GM19397 (cell line): Measurements from ENCODE around the gene FEN1.

Experiments used
- ATAC-seq: cut with Tn5 transposase; IDR thresholded peaks from one replicate; pipeline ENCODE4 v1.9.1; 2021; ENCODE audit warnings: mild to moderate bottlenecking, moderate library complexity; ENCODE audit not compliant: unreplicated experiment

The FEN1 gene, protein sequence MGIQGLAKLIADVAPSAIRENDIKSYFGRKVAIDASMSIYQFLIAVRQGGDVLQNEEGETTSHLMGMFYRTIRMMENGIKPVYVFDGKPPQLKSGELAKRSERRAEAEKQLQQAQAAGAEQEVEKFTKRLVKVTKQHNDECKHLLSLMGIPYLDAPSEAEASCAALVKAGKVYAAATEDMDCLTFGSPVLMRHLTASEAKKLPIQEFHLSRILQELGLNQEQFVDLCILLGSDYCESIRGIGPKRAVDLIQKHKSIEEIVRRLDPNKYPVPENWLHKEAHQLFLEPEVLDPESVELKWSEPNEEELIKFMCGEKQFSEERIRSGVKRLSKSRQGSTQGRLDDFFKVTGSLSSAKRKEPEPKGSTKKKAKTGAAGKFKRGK

DNA sequence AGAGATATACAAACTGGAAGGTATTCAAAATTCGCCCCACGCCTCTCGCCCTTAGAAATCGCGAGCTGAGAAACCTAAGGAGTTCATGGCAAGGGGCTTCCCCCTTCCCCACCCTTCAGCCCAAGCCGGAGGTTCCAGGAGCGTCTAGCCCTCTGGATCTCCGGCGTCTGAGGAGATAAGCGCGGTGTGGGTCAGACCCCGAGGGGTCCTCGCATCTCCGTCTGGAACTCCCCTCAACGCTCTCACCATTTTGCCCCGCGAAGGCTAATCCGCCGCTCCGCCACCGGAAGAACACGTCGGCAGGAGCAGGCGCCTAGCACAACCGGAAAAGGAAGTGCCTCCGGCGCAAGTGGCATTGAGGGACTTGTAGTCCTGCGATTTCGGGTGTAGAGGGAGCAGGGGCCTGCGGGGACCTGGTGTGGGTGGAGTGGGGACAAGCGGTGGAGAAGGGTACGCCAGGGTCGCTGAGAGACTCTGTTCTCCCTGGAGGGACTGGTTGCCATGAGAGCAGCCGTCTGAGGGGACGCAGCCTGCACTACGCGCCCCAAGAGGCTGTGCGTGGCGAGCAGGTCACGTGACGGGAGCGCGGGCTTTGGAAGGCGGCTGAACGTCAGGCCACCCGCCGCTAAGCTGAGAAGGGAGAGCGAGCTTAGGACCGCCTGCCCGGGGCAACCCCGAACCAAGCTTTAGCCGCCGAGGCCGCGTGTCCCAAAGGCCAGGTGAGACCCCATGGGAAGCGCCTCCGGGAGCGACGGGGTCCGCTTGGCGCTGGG is at the start of gene FEN1, which contains the start of gene TMEM258:
Gene FEN1 (plus strand): TSS at position 602 of the 773 bp plus-strand sequence. CDS start 2,451 bp downstream, outside the sequence.
Gene TMEM258 (minus strand): TSS at position 290 of the 773 bp plus-strand sequence. CDS start 41 bp downstream, at position 249.
- ATAC-seq = peak; percentile 80

DNA sequence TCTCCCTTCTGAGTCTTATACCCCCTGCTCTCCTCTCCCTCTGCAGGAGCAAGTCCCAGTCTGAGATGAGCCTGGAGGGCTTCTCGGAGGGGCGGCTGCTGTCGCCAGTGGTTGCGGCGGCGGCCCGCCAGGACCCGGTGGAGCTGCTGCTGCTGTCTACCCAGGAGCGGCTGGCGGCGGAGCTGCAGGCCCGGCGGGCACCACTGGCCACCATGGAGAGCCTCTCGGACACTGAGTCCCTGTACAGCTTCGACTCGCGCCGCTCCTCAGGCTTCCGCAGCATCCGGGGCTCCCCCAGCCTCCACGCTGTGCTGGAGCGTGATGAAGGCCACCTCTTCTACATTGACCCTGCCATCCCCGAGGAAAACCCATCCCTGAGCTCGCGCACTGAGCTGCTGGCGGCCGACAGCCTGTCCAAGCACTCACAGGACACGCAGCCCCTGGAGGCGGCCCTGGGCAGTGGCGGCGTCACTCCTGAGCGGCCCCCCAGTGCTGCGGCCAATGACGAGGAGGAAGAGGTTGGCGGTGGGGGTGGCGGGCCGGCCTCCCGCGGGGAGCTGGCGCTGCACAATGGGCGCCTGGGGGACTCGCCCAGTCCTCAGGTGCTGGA is 49.1 kb upstream of the FEN1 start:
- no peak for ATAC-seq

DNA sequence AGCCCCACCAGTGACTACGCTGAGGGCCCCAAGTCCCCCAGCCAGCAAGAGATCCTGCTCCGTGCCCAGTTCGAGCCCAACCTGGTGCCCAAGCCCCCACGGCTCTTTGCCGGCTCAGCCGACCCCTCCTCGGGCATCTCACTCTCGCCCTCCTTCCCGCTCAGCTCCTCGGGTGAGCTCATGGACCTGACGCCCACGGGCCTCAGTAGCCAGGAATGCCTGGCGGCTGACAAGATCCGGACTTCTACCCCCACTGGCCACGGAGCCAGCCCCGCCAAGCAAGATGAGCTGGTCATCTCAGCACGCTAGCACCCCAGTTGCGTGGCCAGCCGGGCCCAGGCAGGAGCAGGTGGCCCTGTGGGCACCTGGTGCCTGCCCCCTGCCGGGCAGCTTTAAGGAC is 48.5 kb upstream of the FEN1 start:
- no peak for ATAC-seq

DNA sequence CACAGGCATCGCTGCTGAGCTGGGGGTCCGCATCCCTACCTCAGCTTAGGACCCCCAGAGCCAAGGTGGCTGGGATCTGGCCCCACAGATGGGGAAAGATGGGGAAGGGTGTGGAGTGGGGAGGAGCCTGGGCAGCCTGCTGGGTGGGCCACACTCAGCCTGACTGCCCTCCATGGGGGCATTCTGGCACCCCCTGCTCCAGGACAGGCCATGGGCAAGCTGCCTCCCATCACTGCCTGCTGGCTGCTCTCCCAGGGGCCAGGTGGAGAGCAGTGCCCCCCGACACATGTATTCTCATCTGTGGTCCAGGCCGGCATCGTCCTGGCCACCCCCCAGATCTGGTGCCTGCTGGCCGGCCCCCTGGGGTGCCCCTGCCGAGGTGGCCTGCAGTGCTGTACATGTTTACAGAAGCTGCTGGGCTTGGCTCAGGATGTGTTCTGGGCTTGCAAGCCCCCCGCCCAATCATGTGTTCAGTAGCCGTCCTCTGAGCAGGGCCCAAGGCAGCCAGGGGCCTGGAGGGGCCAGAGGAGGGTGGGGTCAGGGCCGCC is 48.0 kb upstream of the FEN1 start:
- no peak for ATAC-seq

DNA sequence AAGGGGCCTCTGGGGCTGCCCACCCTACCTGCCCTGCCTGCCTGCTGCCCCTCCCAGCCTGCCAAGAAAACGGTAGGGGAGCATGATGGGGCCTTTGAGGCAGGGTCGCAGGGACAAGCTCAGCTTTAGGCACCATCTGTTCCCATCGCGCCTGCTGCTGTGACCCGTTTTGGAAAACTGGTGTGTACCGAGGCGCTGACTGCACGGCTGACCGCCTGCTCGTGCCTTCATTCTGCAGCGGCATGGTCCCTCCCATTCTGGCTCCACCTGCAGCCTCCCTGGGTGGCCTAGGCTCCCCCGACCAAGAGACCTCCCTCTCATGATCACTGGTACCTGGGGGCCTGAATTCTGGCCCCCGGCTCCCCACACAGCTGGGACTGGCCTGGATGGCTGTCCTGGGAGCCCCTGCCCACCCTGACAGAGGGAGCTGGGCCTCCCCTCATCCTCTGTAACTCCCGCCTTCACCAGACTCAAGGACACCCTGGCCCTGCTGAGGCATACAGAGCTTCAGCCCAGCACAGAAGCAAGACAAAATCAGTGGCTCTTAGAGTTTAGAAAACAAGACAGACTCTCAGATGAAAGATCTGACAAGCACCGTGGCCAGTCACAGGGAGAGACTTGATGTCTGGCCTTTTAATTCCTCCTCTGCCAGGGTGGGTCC is 46.8 kb upstream of the FEN1 start:
- ATAC-seq = no peak

DNA sequence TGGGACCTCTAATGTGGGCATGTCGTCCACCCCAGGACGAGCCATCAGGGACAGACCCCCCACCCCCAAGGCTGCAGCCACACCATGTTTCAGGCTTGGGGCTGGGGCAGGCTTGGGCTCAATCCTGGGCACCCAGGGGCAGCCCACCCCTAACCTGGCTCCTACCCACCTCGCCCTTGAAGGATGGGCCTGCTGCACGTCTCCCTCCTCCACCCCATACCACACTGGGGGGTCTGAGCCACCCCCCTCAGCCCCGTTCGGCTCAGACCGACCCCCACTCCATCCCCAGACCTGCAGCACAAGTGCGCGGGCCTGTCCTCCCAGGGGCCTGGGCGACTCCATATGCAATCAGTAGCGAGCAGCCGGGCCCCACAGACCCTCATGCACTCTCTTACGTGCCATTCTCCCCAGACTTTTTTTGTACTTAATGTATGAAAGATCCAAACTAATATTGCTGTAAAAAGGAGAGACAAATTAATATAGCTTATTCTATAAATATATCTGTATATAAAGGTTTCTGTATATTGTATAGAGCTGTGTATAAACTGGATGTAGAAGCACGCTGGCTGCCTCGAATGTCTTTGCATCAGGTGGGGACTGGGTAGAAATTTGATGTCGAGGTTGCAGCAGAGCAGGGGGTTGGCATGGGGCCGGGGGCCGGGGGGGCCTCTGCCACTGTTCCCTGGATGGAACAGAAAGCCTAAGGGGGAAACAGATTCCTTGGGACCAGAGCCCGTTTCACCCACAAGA is 46.1 kb upstream of the FEN1 start:
- ATAC-seq = no peak

DNA sequence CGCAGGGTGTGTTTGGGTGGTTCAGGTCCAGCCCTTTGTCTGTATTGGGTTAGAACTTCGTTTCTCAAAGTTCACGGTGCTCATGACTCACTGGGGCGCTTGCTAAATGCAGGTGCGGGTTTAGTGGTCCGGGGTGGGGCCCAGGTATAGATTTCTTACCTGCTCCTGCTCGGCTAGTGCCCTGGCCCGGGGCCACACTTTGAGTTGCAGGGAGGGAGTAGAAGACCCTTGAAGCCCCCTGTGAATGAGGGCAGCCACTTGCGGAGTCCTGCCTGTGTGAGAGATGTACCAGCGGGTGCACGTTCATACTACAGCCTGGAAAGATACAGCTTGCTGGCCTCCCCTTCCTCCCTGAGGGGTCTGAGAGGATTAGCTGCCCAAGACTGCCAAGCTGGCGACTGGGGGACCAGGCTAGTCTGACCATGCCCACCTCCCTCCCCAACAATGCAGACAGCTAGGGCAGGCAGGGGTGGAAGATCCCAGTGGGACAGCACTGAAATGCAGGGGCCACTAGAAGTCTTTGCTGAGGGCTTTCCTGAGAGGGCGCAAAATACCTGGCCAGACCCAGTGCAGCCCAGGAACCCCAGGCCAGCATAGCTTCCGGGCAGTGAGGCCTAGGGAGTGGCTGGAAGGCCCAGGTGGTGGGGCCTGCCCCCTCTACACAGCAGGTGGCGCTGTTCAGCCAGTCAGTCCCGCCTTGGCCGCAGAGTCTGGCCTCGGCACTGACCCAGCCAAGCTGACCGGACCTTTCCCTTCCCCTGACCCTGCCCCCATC is 45.3 kb upstream of the FEN1 start:
- ATAC-seq = no peak

DNA sequence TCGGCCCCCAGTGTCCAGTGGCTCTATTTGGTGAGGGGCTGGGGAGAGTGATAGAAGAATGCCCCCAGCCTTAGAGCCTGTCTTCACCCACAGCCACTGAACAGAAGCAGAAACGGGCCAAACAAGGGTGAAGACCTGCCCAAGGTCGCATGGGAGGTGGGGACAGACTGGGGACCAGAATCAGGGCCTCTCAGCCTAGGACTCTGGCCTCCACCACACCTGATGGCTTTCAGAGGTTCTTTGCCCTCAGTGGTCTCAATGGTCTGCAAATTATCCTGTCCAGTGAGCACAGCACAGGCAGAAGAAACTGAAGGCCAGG is 44.8 kb upstream of the FEN1 start:
- ATAC-seq = no peak

DNA sequence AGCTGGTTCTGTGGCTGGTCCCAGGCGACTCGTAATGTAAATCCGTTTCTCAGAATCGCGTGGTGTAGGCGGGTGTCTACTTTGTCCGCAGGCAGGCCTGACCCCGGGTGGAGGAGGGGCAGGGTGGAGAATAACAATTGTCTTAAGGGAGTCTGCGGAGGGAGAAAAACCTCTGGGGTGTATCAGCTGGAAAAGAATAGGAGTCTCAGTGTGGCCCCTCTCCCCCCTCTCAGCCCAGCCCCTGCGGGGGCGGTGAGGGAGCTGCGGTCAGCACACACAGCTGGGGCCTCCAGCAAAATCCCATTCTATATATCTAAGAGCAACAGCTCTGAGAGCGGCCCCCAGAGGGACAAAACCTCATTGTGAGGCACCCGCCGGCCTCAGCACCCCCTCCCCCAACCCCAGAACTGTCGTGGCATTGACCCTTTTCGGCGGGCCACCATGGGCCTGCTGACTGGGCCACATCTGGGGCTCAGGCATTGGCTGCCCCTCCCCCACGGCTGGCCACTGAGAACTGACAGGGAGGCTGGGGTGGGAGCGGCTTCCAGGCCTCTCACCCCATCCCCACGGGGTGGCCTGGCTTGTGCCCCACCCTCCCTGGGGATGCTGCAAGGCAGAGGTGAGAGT is 43.0 kb upstream of the FEN1 start:
- ATAC-seq = no peak

DNA sequence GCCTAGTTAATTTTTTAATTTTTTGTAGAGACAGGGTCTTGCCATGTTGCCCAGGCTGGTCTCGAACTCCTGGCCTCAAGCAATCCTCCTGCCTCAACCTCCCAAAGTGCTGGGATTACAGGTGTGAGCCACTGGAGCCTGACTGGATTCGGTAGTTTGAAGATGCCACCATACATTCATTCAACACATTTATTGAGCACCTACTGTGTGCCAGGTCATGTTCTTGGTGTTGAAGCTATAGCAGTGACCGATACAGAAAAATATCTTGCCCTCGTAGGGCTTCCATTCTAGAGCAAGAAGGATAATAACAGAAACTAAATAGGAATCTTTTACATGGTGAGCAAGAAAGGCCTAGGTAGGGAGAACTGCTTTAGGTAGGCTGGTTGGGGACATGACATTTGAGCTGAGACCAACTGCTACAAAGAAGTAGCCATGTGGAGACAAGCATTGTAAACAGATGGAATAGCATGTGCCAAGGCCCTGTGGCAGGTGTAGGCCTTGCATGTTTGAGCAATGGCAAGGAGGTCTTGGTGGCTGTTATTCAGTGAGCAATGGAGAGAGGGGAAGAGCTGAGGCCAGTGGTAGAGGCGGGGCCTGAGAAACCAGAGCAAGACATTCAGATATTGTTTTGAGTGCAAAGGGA is 42.0 kb upstream of the FEN1 start:
- ATAC-seq = no peak

DNA sequence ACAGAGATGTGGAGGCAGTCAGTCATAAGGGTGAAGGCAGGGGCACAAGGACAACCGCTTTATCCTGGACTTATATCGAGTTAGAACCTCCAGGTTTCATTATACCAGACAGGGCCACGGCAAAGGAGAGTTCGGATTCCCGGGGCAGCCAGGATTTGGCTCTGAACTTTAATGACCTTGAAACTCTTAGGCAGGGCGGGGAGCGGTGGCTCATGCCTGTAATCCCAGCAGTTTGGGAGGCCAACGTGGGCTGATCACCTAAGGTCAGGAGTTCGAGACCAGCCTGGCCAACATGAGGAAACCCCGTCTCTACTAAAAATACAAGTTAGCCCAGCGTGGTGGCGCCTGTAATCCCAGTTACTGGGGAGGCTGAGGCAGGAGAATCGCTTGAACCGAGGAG is 41.3 kb upstream of the FEN1 start:
- ATAC-seq = no peak

DNA sequence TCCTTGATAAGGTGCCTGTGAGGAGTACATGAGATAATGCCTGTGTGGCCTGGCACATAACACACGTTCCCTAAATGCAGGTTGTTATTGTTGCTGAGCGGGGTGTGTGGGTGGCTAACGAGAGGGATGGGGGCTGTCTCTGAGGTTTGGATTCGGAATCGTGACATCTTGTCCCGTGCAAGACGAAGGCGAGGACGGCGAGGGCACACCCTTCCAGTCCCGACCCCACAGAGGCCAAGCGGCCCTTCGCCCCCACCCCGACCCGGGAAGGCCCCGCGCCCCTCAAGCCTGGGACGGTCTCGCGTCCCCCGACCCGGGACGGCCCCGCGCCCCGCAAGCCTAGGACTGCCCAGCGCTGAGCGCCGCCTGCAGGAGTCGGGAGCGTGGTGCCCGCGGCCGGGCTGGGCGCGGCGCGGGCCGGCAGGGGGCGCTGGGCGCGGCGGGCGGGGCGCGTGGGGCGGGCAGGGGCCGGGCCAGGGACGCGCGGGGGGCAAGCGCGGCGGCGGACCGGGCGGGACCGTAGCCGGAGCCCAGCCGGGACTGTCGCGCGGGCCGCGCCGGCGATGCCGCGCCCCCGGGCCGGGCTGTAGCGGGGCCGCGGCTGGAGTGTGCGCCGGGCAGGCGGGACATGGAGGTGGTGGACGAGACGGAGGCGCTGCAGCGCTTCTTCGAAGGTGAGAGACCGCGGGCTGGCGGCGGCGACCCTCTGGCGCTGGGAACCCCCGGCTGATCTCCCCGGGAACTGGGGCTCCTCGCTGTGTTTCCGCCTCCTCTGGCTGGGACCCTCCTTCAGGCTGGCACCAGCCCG is 40.4 kb upstream of the FEN1 start, which contains the start of gene MYRF:
Gene MYRF (plus strand): TSS at position 520 of the 808 bp plus-strand sequence. CDS start 109 bp downstream, at position 629.
- no peak for ATAC-seq

DNA sequence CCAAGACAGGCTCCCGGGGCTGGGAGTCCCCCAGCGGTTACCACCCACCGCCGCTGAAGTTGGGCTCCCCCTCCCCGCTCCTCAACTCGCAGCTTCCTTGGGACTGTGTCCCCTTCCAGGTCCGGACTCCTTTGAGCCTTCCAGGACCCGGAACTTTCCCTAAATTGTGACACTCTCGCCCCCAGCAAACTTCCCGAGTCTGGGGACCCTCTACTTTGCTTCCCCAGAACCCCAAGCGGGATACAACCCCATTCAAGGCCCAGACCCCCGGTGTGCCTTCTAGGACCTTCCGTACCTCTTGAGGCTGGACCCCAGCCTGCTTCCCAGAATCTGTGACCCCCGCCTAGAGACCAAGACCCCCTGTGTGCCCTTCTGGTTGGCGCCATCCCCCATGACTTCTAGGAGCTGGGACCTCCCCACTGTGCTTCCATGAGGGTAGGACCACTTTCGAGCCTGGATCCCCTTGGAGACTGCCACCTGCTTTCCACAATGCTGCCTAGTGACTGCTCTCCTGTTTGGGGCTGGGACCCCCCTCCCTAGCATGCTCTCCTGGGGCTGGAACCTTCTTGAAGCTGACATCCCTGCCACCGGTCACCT is 39.7 kb upstream of the FEN1 start:
- no peak for ATAC-seq

DNA sequence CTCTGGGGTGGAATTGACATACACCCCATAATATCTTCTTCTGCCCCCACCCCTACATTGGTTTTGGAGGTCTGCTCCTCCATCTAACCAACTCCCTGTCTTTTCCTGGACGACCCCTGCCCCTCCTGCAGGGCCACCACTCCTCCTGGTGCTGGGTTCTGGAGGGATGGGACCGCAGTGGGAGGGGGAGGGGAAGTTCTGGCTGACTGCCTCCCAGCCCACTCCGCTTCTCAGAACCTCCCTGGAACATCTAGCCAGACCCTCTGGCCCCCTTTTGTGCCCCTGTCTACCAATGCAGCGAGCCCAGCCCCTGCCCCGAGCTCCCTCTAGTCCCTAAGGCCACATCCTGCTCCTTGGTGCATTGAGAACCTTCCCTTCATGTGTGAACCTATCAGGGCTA is 39.0 kb upstream of the FEN1 start:
- ATAC-seq = no peak

DNA sequence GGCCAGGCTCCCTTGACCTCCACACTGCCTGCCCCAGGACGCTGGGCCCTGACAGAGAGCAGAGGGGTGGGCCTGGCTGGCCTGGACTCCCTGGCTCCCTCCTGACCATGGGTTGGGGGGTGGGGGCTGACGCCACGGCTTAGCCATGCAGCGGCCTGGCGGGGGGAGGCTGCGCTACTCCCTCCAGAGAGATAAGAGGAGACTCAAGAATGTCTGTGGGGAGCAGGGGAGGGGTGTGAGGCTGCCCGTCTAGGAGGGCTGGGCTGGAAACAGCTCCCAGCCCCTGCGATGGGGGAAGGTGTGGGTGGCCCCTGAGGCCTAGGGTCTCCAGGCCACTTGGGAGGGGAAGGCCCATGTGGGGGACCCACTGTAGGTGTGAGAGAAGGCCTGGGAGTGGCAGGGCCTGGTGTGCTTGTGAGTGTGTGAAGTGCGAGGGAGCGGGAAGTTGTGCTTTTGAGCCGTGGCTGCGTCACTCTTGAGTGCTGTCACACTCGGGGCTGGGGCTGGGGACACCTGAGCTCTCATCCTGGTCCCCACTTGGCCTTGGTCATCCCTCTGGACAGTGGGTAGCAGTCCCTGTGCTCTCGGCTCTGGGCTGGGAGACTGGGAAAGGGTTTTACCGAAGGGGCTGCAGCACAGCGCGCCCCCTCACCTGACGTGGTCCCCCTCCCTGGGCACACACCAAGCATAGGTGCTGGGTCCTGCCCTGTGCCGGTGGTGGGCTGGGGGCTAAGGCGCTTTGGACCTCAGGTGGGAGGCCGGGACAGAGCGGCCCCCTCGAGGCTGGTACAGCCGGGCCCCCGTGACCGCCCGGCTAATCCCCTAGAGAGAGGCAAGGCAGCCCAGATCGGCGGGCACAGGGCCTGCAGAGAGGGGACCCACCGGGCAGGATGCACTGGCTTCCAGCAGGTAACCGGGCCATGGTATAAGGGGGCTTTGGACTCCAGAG is 37.9 kb upstream of the FEN1 start:
- ATAC-seq = no peak

DNA sequence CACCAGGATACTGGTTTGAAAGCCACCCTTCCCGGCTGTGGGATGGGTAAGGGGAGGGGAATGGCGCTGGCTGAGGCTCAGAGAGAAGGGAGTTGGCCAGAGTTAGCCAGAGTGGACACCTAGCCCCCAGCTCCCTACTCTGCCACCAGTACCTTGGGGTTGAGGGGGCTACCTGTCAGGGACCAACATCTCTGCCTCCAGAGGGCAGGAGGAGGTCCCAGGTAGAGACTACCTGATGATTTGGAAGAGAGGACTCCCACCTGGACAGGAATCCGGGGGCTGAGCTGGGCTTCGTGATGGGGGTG is 36.6 kb upstream of the FEN1 start:
- no peak for ATAC-seq
